HG02852 (cell line): ENCODE data around the gene TPPP3.

Experiments used
- ATAC-seq: cut with Tn5 transposase; IDR thresholded peaks from one replicate; pipeline ENCODE4 v1.9.1; 2021; ENCODE audit warnings: mild to moderate bottlenecking, moderate library complexity; ENCODE audit not compliant: unreplicated experiment

TPPP3 gene

GRCh38 chr16:67393111-67393787, at the start of gene TPPP3:
TPPP3 (minus strand) TSS chr16:67393498; CDS start chr16:67391111, 2,387 bp downstream.
- ATAC-seq, result no peak

GRCh38 chr16:67442581-67443255, 49.4 kb upstream of the TPPP3 start:
- ATAC-seq, result no peak

GRCh38 chr16:67441907-67442306, 48.6 kb upstream of the TPPP3 start:
- no peak for ATAC-seq

- no peak for ATAC-seq
Observed at GRCh38 chr16:67441271-67441753, 48.0 kb upstream of the TPPP3 start.

GRCh38 chr16:67438824-67439393, 45.6 kb upstream of the TPPP3 start:
- ATAC-seq, result no peak

GRCh38 chr16:67438098-67438791, 44.9 kb upstream of the TPPP3 start:
- no peak for ATAC-seq

- no peak for ATAC-seq
Observed at GRCh38 chr16:67437513-67437912, 44.2 kb upstream of the TPPP3 start.

- ATAC-seq, result no peak
Observed at GRCh38 chr16:67436640-67437193, 43.4 kb upstream of the TPPP3 start.

- ATAC-seq, result no peak
Observed at GRCh38 chr16:67435758-67436164, 42.5 kb upstream of the TPPP3 start.

- no peak for ATAC-seq
Observed at GRCh38 chr16:67433131-67433719, 39.9 kb upstream of the TPPP3 start.

- no peak for ATAC-seq
Observed at GRCh38 chr16:67432506-67432890, 39.2 kb upstream of the TPPP3 start.

- ATAC-seq, result no peak
Observed at GRCh38 chr16:67431775-67432505, 38.6 kb upstream of the TPPP3 start.

- no peak for ATAC-seq
Observed at GRCh38 chr16:67430977-67431774, 37.9 kb upstream of the TPPP3 start, which contains the start of gene HSD11B2. HSD11B2 (plus strand) TSS chr16:67431121; CDS start chr16:67431249, 128 bp downstream.

- no peak for ATAC-seq
Observed at GRCh38 chr16:67430504-67430976, 37.2 kb upstream of the TPPP3 start.

GRCh38 chr16:67429799-67430503, 36.7 kb upstream of the TPPP3 start:
- no peak for ATAC-seq

GRCh38 chr16:67429053-67429798, 35.9 kb upstream of the TPPP3 start:
- no peak for ATAC-seq

GRCh38 chr16:67428146-67428731, 34.9 kb upstream of the TPPP3 start:
- no peak for ATAC-seq
